Measurements from ENCODE around the gene RETREG2. TPM values are rescaled to one million over a fixed set of nuclear protein-coding genes. Genes with fewer than 3 reads are reported as not detected.

The RETREG2 gene
- total and polyA plus RNA-seq, 2 of the 8 experiments (the other 6 are each of a cell fraction or from before 2014, with no cell fraction given) = 51.3 to 67.4 TPM

DNA sequence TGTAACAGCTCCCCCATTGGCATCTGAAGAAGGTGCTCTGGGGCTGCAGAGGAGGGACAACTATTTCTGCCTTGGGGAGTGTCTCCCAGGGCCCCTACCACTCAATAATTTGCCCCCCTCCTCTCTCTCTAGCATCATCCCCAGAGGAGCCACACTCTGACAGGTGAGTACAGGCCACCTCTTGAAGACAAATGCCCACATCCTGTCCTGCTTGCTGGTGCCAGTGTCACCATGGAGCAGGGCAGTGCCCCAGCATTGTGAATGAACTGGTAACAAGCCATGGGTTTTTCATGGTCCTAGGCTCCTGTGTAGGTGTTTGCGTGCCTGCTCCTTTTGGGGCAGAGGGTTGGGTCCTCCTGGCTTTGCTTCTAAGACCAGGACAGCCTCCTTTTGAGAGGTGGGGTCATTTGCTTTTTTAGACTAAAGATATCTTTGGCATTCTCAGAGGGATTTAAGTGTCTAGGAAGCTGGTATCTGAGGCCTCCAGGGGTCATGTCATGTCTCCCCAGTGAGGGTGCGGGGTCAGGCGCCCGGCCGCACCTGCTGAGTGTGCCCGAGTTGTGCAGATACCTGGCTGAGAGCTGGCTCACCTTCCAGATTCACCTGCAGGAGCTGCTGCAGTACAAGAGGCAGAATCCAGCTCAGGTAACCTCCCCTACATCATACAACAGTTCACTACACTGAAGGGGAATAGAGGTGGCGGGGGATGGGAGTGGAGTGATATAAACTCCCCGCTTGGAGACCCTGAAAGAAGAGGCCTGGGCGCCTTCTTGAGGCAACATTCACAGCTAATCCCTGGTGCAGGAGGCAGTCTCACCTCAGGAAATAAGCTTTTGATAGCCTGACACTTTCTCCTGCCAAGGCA, 1.8 kb downstream of the RETREG2 start (continued):
- TF ChIP-seq CHD7 (IDR thresholded peaks at IDR 0.05; ENCODE audit: insufficient replicate concordance, low read length) = no peak
- TF ChIP-seq CBX5 (IDR thresholded peaks at IDR 0.05; ENCODE audit: low read depth, low read length) = no peak
- TF ChIP-seq POLR2AphosphoS5 (IDR thresholded peaks at IDR 0.05; ENCODE audit: low read depth, low read length) = no peak
- no peak for TF ChIP-seq CREB1 (IDR thresholded peaks at IDR 0.05)
- TF ChIP-seq, protein P1, sequence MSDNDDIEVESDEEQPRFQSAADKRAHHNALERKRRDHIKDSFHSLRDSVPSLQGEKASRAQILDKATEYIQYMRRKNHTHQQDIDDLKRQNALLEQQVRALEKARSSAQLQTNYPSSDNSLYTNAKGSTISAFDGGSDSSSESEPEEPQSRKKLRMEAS (IDR thresholded peaks at IDR 0.05) = no peak
- no peak for TF ChIP-seq RFX5 (IDR thresholded peaks at IDR 0.05; ENCODE audit: borderline replicate concordance, low read depth, low read length)

All from H1 (cell line).